MG63 (cell line): ENCODE results near the gene TMEM50A. TPM values are rescaled to one million over a fixed set of nuclear protein-coding genes. Genes with fewer than 3 reads are reported as not detected.
"Not testable (repeated sequence)": the region's sequence is repeated elsewhere in the genome, so short reads cannot be mapped to it uniquely, and the experiment has no call there.

ENCODE experiments used
- DNase-seq: peaks from one replicate; pipeline ENCODE4 v3.0.0-alpha.2; 2020
- H3K27me3 ChIP-seq: fragments of 250-450 bp; sonication (Bioruptor Pico); 2 replicates; pipeline ENCODE4 v1.5.1; 2020; ENCODE audit warnings: mild to moderate bottlenecking, moderate library complexity
- H3K36me3 ChIP-seq: fragments of 250-450 bp; sonication (Bioruptor Pico); 2 replicates; pipeline ENCODE4 v1.5.1; 2020; ENCODE audit warnings: mild to moderate bottlenecking, moderate library complexity
- H3K4me3 ChIP-seq: fragments of 250-450 bp; sonication (Bioruptor Pico); 2 replicates; pipeline ENCODE4 v1.5.1; 2020; ENCODE audit warnings: mild to moderate bottlenecking, moderate library complexity
- H3K9me3 ChIP-seq: fragments of 250-450 bp; sonication (Bioruptor Pico); 2 replicates; pipeline ENCODE4 v1.5.1; 2020; ENCODE audit warnings: mild to moderate bottlenecking, moderate library complexity
- total RNA-seq: library from RNA; depleted of rRNA; stranded (reverse); fragments of >200 nt; shearing (Covaris generic); gene quantifications from 2 replicates; pipeline ENCODE4 v1.2.3, GENCODE V29; 2014; ENCODE audit warnings: low replicate concordance; rRNA removed

Gene TMEM50A
- total RNA-seq, 1 experiment from 2014 or later: 82.2 TPM

- not testable (repeated sequence) for H3K27me3 ChIP-seq, DNase-seq, H3K9me3 ChIP-seq, H3K36me3 ChIP-seq, H3K4me3 ChIP-seq
Measured at GRCh38 chr1:25409641-25410427, 71.7 kb downstream of the TMEM50A start.

Other genes with a start within 250 kb of the TMEM50A start
- gene SYF2, start 105.8 kb upstream of the TMEM50A start, total RNA-seq: 37.8 and 40.1 TPM in 2 replicates
- 36.4 and 44.5 TPM in 2 replicates for gene RSRP1, start 90.9 kb upstream of the TMEM50A start, total RNA-seq
- gene RHD, start 65.8 kb upstream of the TMEM50A start, total RNA-seq: not detected in 2 replicates
- gene RHCE, start 82.5 kb downstream of the TMEM50A start, total RNA-seq: 0.36 TPM in 1 of 2 replicates, not detected in the other
- gene MACO1, start 92.6 kb downstream of the TMEM50A start, total RNA-seq: 22.6 and 25.8 TPM in 2 replicates
- 7.8 and 13.3 TPM in 2 replicates for gene LDLRAP1, start 205.3 kb downstream of the TMEM50A start, total RNA-seq